Osteoblast (primary cell): ENCODE measurements around the gene TECPR1. TPM values are rescaled to one million over a fixed set of nuclear protein-coding genes. Genes with fewer than 3 reads are reported as not detected.

ENCODE experiments used
- DNase-seq: peaks from one replicate; pipeline ENCODE4 v3.0.0; 2011; ENCODE audit warnings: low spot score, mixed read lengths; ENCODE audit not compliant: insufficient read length; ENCODE audit errors: missing footprints
- H2AFZ ChIP-seq: 2 replicates; pipeline ENCODE4 v1.6.0; 2011; ENCODE audit warnings: mild to moderate bottlenecking, low read length
- H3K27ac ChIP-seq: 2 replicates; pipeline ENCODE4 v1.5.1; 2011; ENCODE audit warnings: mild to moderate bottlenecking, low read depth, low read length, moderate library complexity
- H3K27me3 ChIP-seq: 2 replicates; pipeline ENCODE4 v1.6.0; 2012; ENCODE audit warnings: mild to moderate bottlenecking, control low read depth, inconsistent platforms, low read length, moderate library complexity; ENCODE audit not compliant: insufficient read depth
- H3K36me3 ChIP-seq: 2 replicates; pipeline ENCODE4 v1.5.1; 2011; ENCODE audit warnings: mild to moderate bottlenecking, low read length, control low read depth, moderate library complexity; ENCODE audit not compliant: insufficient read depth
- H3K4me1 ChIP-seq: 2 replicates; pipeline ENCODE4 v1.5.1; 2011; ENCODE audit warnings: mild to moderate bottlenecking, low read length, control low read depth, moderate library complexity; ENCODE audit not compliant: insufficient read depth
- H3K4me2 ChIP-seq: 2 replicates; pipeline ENCODE4 v1.6.0; 2011; ENCODE audit warnings: mild to moderate bottlenecking, low read length; ENCODE audit not compliant: insufficient read depth
- H3K4me3 ChIP-seq: fragments of 200-600 bp; sonication (generic); 3 replicates; pipeline ENCODE4 v1.5.1; 2012; ENCODE audit warnings: mild to moderate bottlenecking, low read length, inconsistent platforms; ENCODE audit not compliant: insufficient read depth
- H3K79me2 ChIP-seq: 2 replicates; pipeline ENCODE4 v1.6.0; 2012; ENCODE audit warnings: mild to moderate bottlenecking, low read length, control low read depth, inconsistent platforms; ENCODE audit not compliant: insufficient read depth
- H3K9me3 ChIP-seq: 2 replicates; pipeline ENCODE4 v1.5.1; 2011; ENCODE audit warnings: low read depth, low read length, control low read depth
- H4K20me1 ChIP-seq: 2 replicates; pipeline ENCODE4 v1.6.0; 2012; ENCODE audit warnings: mild to moderate bottlenecking, low read length, control low read depth; ENCODE audit not compliant: insufficient read depth
- CTCF ChIP-seq: IDR thresholded peaks from 2 replicates; pipeline ENCODE4 v1.5.1; 2011; ENCODE audit warnings: mild to moderate bottlenecking, low read depth, low read length, moderate library complexity; ENCODE audit errors: extremely low read depth
- total RNA-seq: library from RNA; depleted of rRNA; stranded (reverse); fragments of >200 nt; gene quantifications from 2 replicates; pipeline ENCODE4 v1.2.3, GENCODE V29; 2012

Gene TECPR1
- total RNA-seq, 1 donor: 20.3 TPM

- Histone ChIP-seq H3K4me2 (no peak overlapping the region), H3K4me3 (no peak overlapping the region), H4K20me1 (peaks cover 58% of the 10 kb centered on the region), H3K27me3 (no peaks in the 10 kb centered on the region), H3K9me3 (no peaks in the 10 kb centered on the region), H3K79me2 (peaks cover 54% of the 10 kb centered on the region), H2AFZ (no peak overlapping the region), H3K36me3 (peaks cover 69% of the 10 kb centered on the region), H3K27ac (no peak overlapping the region), H3K4me1 (no peaks in the 10 kb centered on the region)
- no peak for TF ChIP-seq CTCF
- DNase-seq: peak; percentile 25
These were observed 41.7 kb upstream of the TECPR1 start for GRCh38 chr7:98293746-98294145.

DNA sequence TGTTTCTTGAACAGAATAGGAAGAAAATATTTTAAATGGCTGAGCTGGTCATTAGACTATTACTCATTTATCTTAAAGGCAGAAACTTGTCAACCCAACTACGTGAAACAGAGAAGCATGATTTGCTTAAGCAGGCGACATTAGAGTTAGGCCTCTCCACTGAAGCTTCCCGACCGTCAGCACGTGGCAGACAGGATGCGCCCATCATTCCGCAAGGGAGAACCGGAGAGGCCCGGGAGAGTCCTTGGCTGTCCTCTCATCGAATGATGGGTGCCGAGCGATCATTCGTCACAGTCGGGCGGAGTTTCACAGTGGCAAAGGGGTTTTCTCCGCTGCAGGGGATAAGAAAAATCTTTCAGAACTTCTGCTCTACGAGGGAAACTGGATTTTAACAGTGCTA, 41.2 kb upstream of the TECPR1 start:
- Histone ChIP-seq H3K27ac (no peak overlapping the region), H4K20me1 (peaks cover 63% of the 10 kb centered on the region), H3K36me3 (peaks cover 70% of the 10 kb centered on the region), H3K79me2 (peaks cover 59% of the 10 kb centered on the region), H3K4me3 (no peak overlapping the region), H3K4me1 (no peaks in the 10 kb centered on the region), H3K9me3 (no peaks in the 10 kb centered on the region), H3K4me2 (no peak overlapping the region), H3K27me3 (no peaks in the 10 kb centered on the region), H2AFZ (no peak overlapping the region)
- TF ChIP-seq CTCF: no peak
- peak; percentile 11 for DNase-seq

- peaks cover 75% of the 10 kb centered on the region for H3K79me2 ChIP-seq
- peaks cover 71% of the 10 kb centered on the region for H3K36me3 ChIP-seq
- peak; percentile 19 for TF ChIP-seq CTCF
These were observed 39.7 kb upstream of the TECPR1 start for GRCh38 chr7:98291717-98292116.

DNA sequence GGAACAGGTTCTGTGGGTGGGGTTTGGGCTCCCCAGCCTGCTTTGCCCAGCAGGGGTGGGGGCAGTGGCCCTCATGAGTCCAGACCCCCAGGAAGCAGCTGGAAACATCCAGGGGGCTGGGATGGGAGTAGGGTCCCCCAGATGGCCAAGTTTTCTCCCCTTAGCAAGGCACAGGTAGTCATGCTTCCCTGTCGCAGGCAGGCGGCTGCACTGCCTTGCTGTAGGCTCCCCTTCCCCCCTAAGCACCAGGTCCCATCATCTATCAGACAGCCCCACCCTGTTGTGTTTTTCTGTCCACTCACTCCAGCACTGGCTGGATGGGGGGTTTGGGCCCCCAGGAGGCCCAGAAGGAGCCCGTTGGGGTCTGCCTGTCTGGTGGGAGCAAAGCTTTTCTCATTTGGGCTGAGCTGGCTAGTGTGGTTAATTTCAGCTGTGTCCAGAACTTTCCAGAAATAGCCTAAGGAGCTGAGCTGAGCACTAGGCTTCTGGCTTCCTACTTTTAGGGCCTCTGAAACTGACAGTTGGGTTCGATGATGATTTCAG, 37.4 kb upstream of the TECPR1 start:
- no peak overlapping the region for H2AFZ ChIP-seq
- peaks cover 60% of the 10 kb centered on the region for H3K36me3 ChIP-seq
- H3K9me3 ChIP-seq: no peaks in the 10 kb centered on the region
- H3K27me3 ChIP-seq: no peaks in the 10 kb centered on the region
- no peak overlapping the region for H3K4me3 ChIP-seq
- peaks cover 30% of the 10 kb centered on the region for H3K4me1 ChIP-seq
- no peak overlapping the region for H3K27ac ChIP-seq
- peaks cover 93% of the 10 kb centered on the region for H3K79me2 ChIP-seq
- peaks cover 49% of the 10 kb centered on the region for H4K20me1 ChIP-seq
- peak; percentile 78 for DNase-seq
- no peak for TF ChIP-seq CTCF
- no peak overlapping the region for H3K4me2 ChIP-seq

More at GRCh38 chr7:98291717-98292116, 39.7 kb upstream of the TECPR1 start:
- no peak overlapping the region for H3K4me3 ChIP-seq
- H3K4me1 ChIP-seq: peaks cover 8% of the 10 kb centered on the region
- H3K27ac ChIP-seq: no peak overlapping the region
- no peak overlapping the region for H2AFZ ChIP-seq
- H3K27me3 ChIP-seq: no peaks in the 10 kb centered on the region
- peaks cover 64% of the 10 kb centered on the region for H4K20me1 ChIP-seq
- H3K9me3 ChIP-seq: no peaks in the 10 kb centered on the region
- peak; percentile 72 for DNase-seq
- H3K4me2 ChIP-seq: no peak overlapping the region
